SK-N-SH (cell line): Measurements from ENCODE around the gene TBC1D1. TPM values are rescaled to one million over a fixed set of nuclear protein-coding genes. Genes with fewer than 3 reads are reported as not detected.

Experiments
- CTCF ChIA-PET: fragments of 300-600, 350-600 bp; formaldehyde crosslinking; extraction: SDS; loops from one replicate; lab custom pipeline; 2021; lab: Yijun Ruan, JAX
- POLR2A ChIA-PET: fragments of 350-600 bp; sonication (Branson Sonifier 250); formaldehyde crosslinking; extraction: SDS; loops from one replicate; lab custom pipeline; 2020; ENCODE audit warnings: antibody characterized with exemption, inconsistent platforms; lab: Yijun Ruan, JAX
- DNase-seq: peaks from one replicate; pipeline ENCODE4 v3.0.0; 2012
- H2AFZ ChIP-seq: fragments of 200-600 bp; sonication (generic); 2 replicates; pipeline ENCODE4 v1.8.1; 2016; ENCODE audit warnings: antibody characterized with exemption, mild to moderate bottlenecking, low read depth
- H3F3A ChIP-seq: fragments of 200-600 bp; sonication (generic); replicated peaks from 2 replicates; pipeline ENCODE3; 2016; ENCODE audit warnings: antibody characterized with exemption, mild to moderate bottlenecking; ENCODE audit not compliant: insufficient read depth
- H3K27ac ChIP-seq, 2 experiments: fragments of 200-500 bp in 1 of 2; fragments of 200-600 bp in 1 of 2; sonication (Bioruptor generic) in 1 of 2; sonication (generic), shearing (Covaris generic) in 1 of 2; 2 replicates each; pipeline versions ENCODE4 v1.5.1 to v1.6.1; 2014 to 2016; ENCODE audit warnings: low read depth in 2 of 2, inconsistent platforms in 1 of 2, low read length in 1 of 2, mild to moderate bottlenecking in 1 of 2, mixed read lengths in 1 of 2
- H3K27me3 ChIP-seq: fragments of 200-600 bp; sonication (generic), shearing (Covaris generic); 2 replicates; pipeline ENCODE4 v1.6.1; 2016; ENCODE audit warnings: mixed run types; ENCODE audit not compliant: insufficient read depth
- H3K36me3 ChIP-seq, 2 experiments: fragments of 200-500 bp in 1 of 2; fragments of 200-600 bp in 1 of 2; sonication (Bioruptor generic) in 1 of 2; sonication (generic) in 1 of 2; replicated peaks in 1 of 2; 2 replicates each; pipeline versions ENCODE3 to v1.5.1; 2014 to 2016; ENCODE audit warnings: low read length in 1 of 2, mild to moderate bottlenecking in 1 of 2; ENCODE audit not compliant: insufficient read depth in 2 of 2, control insufficient read depth in 1 of 2
- H3K4me1 ChIP-seq, 2 experiments: fragments of 200-500 bp in 1 of 2; fragments of 200-600 bp in 1 of 2; sonication (Bioruptor generic) in 1 of 2; sonication (generic), shearing (Covaris generic) in 1 of 2; 2 replicates each; pipeline versions ENCODE4 v1.5.1 to v1.6.1; 2014 to 2016; ENCODE audit warnings: low read depth in 1 of 2, low read length in 1 of 2, mixed run types in 1 of 2; ENCODE audit not compliant: insufficient read depth in 2 of 2, control insufficient read depth in 1 of 2
- H3K4me2 ChIP-seq: fragments of 200-600 bp; sonication (generic), shearing (Covaris generic); 2 replicates; pipeline ENCODE4 v1.6.1; 2017; ENCODE audit warnings: mixed run types
- H3K4me3 ChIP-seq, 2 experiments: fragments of 200-500 bp in 1 of 2; fragments of 200-600 bp in 1 of 2; sonication (Bioruptor generic) in 1 of 2; sonication (generic), shearing (Covaris generic) in 1 of 2; 2 replicates each; pipeline versions ENCODE4 v1.5.1 to v1.8.1; 2014 to 2016; ENCODE audit warnings: low read depth in 2 of 2, inconsistent platforms in 1 of 2, low read length in 1 of 2, mild to moderate bottlenecking in 1 of 2, mixed read lengths in 1 of 2, moderate library complexity in 1 of 2
- H3K79me2 ChIP-seq: fragments of 200-600 bp; sonication (generic); 2 replicates; pipeline ENCODE4 v1.8.1; 2017; ENCODE audit warnings: mild to moderate bottlenecking; ENCODE audit not compliant: insufficient read depth
- H3K9ac ChIP-seq: fragments of 200-600 bp; sonication (generic); 2 replicates; pipeline ENCODE4 v1.6.1; 2017; ENCODE audit warnings: mixed run types
- H3K9me2 ChIP-seq: fragments of 200-600 bp; sonication (generic); 2 replicates; pipeline ENCODE4 v1.6.1; 2017; ENCODE audit warnings: mixed run types
- H3K9me3 ChIP-seq: fragments of 200-600 bp; sonication (generic); 2 replicates; pipeline ENCODE4 v1.6.1; 2017; ENCODE audit warnings: mixed run types, mild to moderate bottlenecking, moderate library complexity
- H4K20me1 ChIP-seq: fragments of 200-600 bp; sonication (generic); 2 replicates; pipeline ENCODE4 v1.6.1; 2017; ENCODE audit warnings: mild to moderate bottlenecking, mixed run types; ENCODE audit not compliant: insufficient read depth
- EP300 ChIP-seq, 2 experiments: IDR thresholded peaks; 2 replicates each; pipeline versions ENCODE4 v1.4.0 to v1.6.1; 2012; ENCODE audit warnings: borderline replicate concordance in 1 of 2, low read depth in 1 of 2, low read length in 1 of 2
- FOSL2 ChIP-seq: IDR thresholded peaks from 2 replicates; pipeline ENCODE4 v1.4.0; 2012; ENCODE audit warnings: low read depth, mild to moderate bottlenecking, moderate library complexity, borderline replicate concordance
- FOXJ3 ChIP-seq: sonication (generic); formaldehyde crosslinking; IDR thresholded peaks from 2 replicates; pipeline ENCODE4 v1.5.1; 2020; ENCODE audit warnings: mild to moderate bottlenecking, missing genetic modification reagents
- FOXM1 ChIP-seq: IDR thresholded peaks from 2 replicates; pipeline ENCODE4 v1.4.0; 2012; ENCODE audit warnings: low read depth, mild to moderate bottlenecking
- NFIC ChIP-seq: IDR thresholded peaks from 2 replicates; pipeline ENCODE4 v1.4.0; 2012; ENCODE audit warnings: borderline replicate concordance
- RCOR1 ChIP-seq: fragments of 150-350 bp; IDR thresholded peaks from 2 replicates; pipeline ENCODE4 v1.6.1; 2017; ENCODE audit warnings: antibody characterized with exemption, low read length
- TAF1 ChIP-seq: IDR thresholded peaks from 2 replicates; pipeline ENCODE4 v1.6.1; 2012; ENCODE audit warnings: low read depth, mild to moderate bottlenecking, low read length, moderate library complexity, borderline replicate concordance
- TEAD4 ChIP-seq: IDR thresholded peaks from 2 replicates; pipeline ENCODE4 v1.4.0; 2012; ENCODE audit warnings: mild to moderate bottlenecking, borderline replicate concordance; ENCODE audit not compliant: insufficient read depth
- YY1 ChIP-seq: IDR thresholded peaks from 2 replicates; pipeline ENCODE4 v1.4.0; 2012; ENCODE audit warnings: low read depth, mild to moderate bottlenecking
- whole genome bisulfite sequencing: methylation state at CpG from one replicate; pipeline ENCODE4 v1.1.6; 2017; ENCODE audit warnings: low lambda C conversion rate; 5-methylcytosine and 5-hydroxymethylcytosine counted together
- polyA plus RNA-seq, 3 experiments: library from polyadenylated mRNA; depleted of rRNA; stranded (reverse); fragments of >200 nt; gene quantifications; 2 replicates each; pipeline ENCODE4 v1.2.3, GENCODE V29; 2012
- TF ChIP-seq, protein P1 (sequence below): fragments of 200-600 bp; sonication (generic); IDR thresholded peaks from 2 replicates; pipeline ENCODE4 v1.6.1; 2017; ENCODE audit warnings: antibody characterized with exemption, mild to moderate bottlenecking, moderate library complexity
- TF ChIP-seq, protein P2 (sequence below): fragments of 150-350 bp; IDR thresholded peaks from 2 replicates; pipeline ENCODE4 v1.6.1; 2017; ENCODE audit warnings: antibody characterized with exemption, low read length, low read depth, borderline replicate concordance
- TF ChIP-seq, protein P3 (sequence below): IDR thresholded peaks from 2 replicates; pipeline ENCODE4 v1.4.0; 2012; ENCODE audit warnings: low read depth, borderline replicate concordance
- TF ChIP-seq, protein P4 (sequence below): fragments of 150-350 bp; IDR thresholded peaks from 2 replicates; pipeline ENCODE4 v1.6.1; 2016; ENCODE audit warnings: mild to moderate bottlenecking, low read depth, low read length
- TF ChIP-seq, protein P5 (sequence below): IDR thresholded peaks from 2 replicates; pipeline ENCODE4 v1.6.1; 2012; ENCODE audit warnings: mild to moderate bottlenecking, low read depth, low read length, moderate library complexity

TBC1D1 gene
- polyA plus RNA-seq, 1 of the 3 experiments (the other 2 are of a cell fraction), result 29.8 TPM

DNA sequence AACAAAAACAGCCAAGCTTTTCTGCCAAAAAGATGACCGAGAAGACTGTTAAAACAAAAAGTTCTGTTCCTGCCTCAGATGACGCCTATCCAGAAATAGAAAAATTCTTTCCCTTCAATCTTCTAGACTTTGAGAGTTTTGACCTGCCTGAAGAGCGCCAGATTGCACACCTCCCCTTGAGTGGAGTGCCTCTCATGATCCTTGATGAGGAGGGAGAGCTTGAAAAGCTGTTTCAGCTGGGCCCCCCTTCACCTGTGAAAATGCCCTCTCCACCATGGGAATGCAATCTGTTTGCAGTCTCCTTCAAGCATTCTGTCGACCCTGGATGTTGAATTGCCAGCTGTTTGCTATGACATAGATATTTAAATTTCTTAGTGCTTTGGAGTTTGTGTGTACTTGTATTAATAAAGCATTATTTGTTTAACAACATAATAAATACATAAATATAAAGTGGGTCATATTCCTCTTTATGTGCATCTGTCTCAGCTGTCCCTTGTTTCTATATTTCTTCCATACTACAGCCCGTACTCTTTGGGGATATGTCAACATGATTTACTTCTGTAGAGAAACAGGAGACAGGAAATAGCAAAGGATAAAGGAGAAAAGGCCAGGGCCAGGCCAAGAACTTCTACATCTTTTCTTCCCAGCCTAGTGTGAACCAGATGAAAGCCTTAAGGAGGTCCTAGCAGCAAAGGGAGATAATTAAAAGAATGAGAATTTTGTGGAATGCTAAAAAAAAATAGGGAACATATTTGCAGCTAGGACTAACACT, 70.0 kb downstream of the TBC1D1 start:
- WGBS, result 46% methylated on average over 5 of the region's 5 CpGs
- CTCF ChIA-PET, result interaction anchor here (0.8 kb wide), 1 partner anchor 10 kb away, joined by 3 read pairs; no protein-coding TSS in a partner anchor
- Histone ChIP-seq H3K9me2 (no peaks in the 10 kb centered on the region), H2AFZ (no peak overlapping the region), H3K36me3 (no peaks in the 10 kb centered on the region), H3F3A (no peaks in the 10 kb centered on the region), H3K4me1 (no peaks in the 10 kb centered on the region; a peak in 1 of 4 replicates), H3K27ac (no peak overlapping the region), H3K4me2 (no peak overlapping the region), H3K4me3 (no peak overlapping the region), H3K9me3 (no peaks in the 10 kb centered on the region), H4K20me1 (no peaks in the 10 kb centered on the region), H3K79me2 (no peaks in the 10 kb centered on the region), H3K27me3 (no peaks in the 10 kb centered on the region; the same call in 1 of the 2 replicates), H3K9ac (no peak overlapping the region)
- DNase-seq, result no peak
- POLR2A ChIA-PET, result no interaction called here
- TF ChIP-seq YY1 (no peak), RCOR1 (no peak), FOXJ3 (no peak), NFIC (no peak), TAF1 (no peak), FOSL2 (no peak), EP300 (IDR thresholded peaks at IDR 0.05; ENCODE audit: borderline replicate concordance in 1 of 2, low read depth in 1 of 2, low read length in 1 of 2) (no peak), FOXM1 (no peak), TEAD4 (no peak)
- TF ChIP-seq, protein P1, sequence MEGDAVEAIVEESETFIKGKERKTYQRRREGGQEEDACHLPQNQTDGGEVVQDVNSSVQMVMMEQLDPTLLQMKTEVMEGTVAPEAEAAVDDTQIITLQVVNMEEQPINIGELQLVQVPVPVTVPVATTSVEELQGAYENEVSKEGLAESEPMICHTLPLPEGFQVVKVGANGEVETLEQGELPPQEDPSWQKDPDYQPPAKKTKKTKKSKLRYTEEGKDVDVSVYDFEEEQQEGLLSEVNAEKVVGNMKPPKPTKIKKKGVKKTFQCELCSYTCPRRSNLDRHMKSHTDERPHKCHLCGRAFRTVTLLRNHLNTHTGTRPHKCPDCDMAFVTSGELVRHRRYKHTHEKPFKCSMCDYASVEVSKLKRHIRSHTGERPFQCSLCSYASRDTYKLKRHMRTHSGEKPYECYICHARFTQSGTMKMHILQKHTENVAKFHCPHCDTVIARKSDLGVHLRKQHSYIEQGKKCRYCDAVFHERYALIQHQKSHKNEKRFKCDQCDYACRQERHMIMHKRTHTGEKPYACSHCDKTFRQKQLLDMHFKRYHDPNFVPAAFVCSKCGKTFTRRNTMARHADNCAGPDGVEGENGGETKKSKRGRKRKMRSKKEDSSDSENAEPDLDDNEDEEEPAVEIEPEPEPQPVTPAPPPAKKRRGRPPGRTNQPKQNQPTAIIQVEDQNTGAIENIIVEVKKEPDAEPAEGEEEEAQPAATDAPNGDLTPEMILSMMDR, result no peak
- TF ChIP-seq, protein P2, sequence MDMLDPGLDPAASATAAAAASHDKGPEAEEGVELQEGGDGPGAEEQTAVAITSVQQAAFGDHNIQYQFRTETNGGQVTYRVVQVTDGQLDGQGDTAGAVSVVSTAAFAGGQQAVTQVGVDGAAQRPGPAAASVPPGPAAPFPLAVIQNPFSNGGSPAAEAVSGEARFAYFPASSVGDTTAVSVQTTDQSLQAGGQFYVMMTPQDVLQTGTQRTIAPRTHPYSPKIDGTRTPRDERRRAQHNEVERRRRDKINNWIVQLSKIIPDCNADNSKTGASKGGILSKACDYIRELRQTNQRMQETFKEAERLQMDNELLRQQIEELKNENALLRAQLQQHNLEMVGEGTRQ, result no peak
- TF ChIP-seq, protein P3, sequence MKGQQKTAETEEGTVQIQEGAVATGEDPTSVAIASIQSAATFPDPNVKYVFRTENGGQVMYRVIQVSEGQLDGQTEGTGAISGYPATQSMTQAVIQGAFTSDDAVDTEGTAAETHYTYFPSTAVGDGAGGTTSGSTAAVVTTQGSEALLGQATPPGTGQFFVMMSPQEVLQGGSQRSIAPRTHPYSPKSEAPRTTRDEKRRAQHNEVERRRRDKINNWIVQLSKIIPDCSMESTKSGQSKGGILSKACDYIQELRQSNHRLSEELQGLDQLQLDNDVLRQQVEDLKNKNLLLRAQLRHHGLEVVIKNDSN, result no peak
- TF ChIP-seq, protein P4, sequence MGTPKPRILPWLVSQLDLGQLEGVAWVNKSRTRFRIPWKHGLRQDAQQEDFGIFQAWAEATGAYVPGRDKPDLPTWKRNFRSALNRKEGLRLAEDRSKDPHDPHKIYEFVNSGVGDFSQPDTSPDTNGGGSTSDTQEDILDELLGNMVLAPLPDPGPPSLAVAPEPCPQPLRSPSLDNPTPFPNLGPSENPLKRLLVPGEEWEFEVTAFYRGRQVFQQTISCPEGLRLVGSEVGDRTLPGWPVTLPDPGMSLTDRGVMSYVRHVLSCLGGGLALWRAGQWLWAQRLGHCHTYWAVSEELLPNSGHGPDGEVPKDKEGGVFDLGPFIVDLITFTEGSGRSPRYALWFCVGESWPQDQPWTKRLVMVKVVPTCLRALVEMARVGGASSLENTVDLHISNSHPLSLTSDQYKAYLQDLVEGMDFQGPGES, result no peak
- TF ChIP-seq, protein P5, sequence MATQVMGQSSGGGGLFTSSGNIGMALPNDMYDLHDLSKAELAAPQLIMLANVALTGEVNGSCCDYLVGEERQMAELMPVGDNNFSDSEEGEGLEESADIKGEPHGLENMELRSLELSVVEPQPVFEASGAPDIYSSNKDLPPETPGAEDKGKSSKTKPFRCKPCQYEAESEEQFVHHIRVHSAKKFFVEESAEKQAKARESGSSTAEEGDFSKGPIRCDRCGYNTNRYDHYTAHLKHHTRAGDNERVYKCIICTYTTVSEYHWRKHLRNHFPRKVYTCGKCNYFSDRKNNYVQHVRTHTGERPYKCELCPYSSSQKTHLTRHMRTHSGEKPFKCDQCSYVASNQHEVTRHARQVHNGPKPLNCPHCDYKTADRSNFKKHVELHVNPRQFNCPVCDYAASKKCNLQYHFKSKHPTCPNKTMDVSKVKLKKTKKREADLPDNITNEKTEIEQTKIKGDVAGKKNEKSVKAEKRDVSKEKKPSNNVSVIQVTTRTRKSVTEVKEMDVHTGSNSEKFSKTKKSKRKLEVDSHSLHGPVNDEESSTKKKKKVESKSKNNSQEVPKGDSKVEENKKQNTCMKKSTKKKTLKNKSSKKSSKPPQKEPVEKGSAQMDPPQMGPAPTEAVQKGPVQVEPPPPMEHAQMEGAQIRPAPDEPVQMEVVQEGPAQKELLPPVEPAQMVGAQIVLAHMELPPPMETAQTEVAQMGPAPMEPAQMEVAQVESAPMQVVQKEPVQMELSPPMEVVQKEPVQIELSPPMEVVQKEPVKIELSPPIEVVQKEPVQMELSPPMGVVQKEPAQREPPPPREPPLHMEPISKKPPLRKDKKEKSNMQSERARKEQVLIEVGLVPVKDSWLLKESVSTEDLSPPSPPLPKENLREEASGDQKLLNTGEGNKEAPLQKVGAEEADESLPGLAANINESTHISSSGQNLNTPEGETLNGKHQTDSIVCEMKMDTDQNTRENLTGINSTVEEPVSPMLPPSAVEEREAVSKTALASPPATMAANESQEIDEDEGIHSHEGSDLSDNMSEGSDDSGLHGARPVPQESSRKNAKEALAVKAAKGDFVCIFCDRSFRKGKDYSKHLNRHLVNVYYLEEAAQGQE, result no peak
